ENCODE results near the gene SOX15.

SOX15 gene

DNA sequence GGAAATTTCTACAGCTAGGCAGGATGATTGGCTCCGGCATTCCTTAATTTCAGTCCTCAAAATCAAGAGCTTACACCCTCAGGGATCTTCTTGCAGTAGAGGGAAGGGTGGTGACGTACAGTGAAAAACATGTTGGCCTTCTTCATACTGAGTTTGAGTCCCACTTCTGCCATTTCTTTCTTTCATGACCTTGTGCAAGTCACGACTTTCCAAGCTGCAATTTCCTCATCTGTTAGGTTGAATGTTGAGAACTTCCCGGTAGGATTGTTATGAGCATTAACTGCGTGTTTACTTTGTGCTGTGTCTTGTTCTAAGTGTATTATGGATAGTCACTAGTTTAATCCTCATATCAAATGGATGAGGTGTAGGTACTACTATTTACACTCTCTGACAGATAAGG is 20.3 kb downstream of the SOX15 start:
- Histone ChIP-seq H3K36me3 (ENCODE audit: insufficient read depth, low read length) (peaks cover 74% of the 10 kb centered on the region), H3K27ac (peak overlapping the region; percentile 36; the same call in 1 of the 2 replicates), H3K4me3 (no peak overlapping the region), H3K9me3 (ENCODE audit: low read depth, low read length) (no peaks in the 10 kb centered on the region), H3K9ac (ENCODE audit: insufficient read length) (no peak overlapping the region)
- no peak for DNase-seq (ENCODE audit: low read depth, low spot score)
- TF ChIP-seq EZH2 (IDR thresholded peaks at IDR 0.05): no peak
- no peak for TF ChIP-seq FOXP2 (optimal IDR thresholded peaks at IDR 0.05; ENCODE audit: control extremely low read depth, extremely low read length, insufficient read depth)
- no peak for TF ChIP-seq POLR2AphosphoS5 (IDR thresholded peaks at IDR 0.05; ENCODE audit: borderline replicate concordance, low read depth, low read length)

DNA sequence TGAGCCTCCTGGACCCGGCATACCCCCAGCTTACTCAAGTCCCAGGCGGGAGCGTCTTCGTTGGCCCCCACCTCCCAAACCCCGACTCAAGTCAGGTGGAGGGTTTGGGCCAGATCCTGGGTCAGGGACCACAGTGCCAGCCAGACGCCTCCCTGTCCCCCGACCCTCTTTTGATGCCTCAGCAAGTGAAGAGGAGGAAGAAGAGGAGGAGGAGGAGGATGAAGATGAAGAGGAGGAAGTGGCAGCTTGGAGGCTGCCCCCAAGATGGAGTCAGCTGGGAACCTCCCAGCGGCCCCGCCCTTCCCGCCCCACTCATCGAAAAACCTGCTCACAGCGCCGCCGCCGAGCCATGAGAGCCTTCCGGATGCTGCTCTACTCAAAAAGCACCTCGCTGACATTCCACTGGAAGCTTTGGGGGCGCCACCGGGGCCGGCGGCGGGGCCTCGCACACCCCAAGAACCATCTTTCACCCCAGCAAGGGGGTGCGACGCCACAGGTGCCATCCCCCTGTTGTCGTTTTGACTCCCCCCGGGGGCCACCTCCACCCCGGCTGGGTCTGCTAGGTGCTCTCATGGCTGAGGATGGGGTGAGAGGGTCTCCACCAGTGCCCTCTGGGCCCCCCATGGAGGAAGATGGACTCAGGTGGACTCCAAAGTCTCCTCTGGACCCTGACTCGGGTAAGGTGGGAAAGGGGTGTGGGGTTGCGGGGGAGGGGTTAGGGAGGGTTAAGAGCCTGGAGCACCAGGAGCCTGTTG is 26.6 kb downstream of the SOX15 start:
- DNase-seq (ENCODE audit: low read depth, low spot score): no peak
- H3K9me3 ChIP-seq (ENCODE audit: low read depth, low read length): no peaks in the 10 kb centered on the region
- H3K36me3 ChIP-seq (ENCODE audit: insufficient read depth, low read length): peaks cover 43% of the 10 kb centered on the region
- peak overlapping the region; percentile 95 for H3K9ac ChIP-seq (ENCODE audit: insufficient read length)
- H3K27ac ChIP-seq: no peak overlapping the region
- no peak for TF ChIP-seq FOXP2 (optimal IDR thresholded peaks at IDR 0.05; ENCODE audit: control extremely low read depth, extremely low read length, insufficient read depth)
- no peak for TF ChIP-seq EZH2 (IDR thresholded peaks at IDR 0.05)
- TF ChIP-seq POLR2AphosphoS5 (IDR thresholded peaks at IDR 0.05; ENCODE audit: borderline replicate concordance, low read depth, low read length): no peak
- peak overlapping the region; percentile 98 for H3K4me3 ChIP-seq

DNA sequence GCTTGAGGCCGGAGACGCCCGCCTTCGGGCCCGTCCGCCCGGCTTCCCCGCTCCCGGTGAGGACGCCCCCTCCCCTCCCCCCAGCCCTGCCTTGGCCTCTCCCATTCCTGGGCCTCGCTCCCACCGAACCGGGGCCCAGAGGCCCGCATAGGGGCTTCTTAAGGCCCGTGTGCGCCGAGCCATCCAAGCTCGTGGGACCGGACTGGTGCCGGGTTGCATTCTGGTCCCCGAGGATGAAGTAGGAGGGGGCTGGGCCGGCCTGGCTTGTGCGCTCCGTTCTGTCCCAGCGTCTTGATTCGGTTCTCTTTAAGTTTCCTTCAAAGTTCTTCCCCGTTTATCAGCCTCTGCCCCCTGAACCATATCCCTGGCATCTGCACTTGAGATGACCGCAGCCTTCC is 27.7 kb downstream of the SOX15 start:
- H3K9me3 ChIP-seq (ENCODE audit: low read depth, low read length): no peaks in the 10 kb centered on the region
- no peak for TF ChIP-seq EZH2 (IDR thresholded peaks at IDR 0.05)
- TF ChIP-seq FOXP2 (optimal IDR thresholded peaks at IDR 0.05; ENCODE audit: control extremely low read depth, extremely low read length, insufficient read depth): no peak
- no peak for TF ChIP-seq POLR2AphosphoS5 (IDR thresholded peaks at IDR 0.05; ENCODE audit: borderline replicate concordance, low read depth, low read length)
- DNase-seq (ENCODE audit: low read depth, low spot score): no peak
- peak overlapping the region; percentile 98 for H3K4me3 ChIP-seq
- peak overlapping the region; percentile 95 for H3K9ac ChIP-seq (ENCODE audit: insufficient read length)
- H3K27ac ChIP-seq: peak overlapping the region; percentile 60; the same call in 1 of the 2 replicates
- H3K36me3 ChIP-seq (ENCODE audit: insufficient read depth, low read length): peaks cover 38% of the 10 kb centered on the region

DNA sequence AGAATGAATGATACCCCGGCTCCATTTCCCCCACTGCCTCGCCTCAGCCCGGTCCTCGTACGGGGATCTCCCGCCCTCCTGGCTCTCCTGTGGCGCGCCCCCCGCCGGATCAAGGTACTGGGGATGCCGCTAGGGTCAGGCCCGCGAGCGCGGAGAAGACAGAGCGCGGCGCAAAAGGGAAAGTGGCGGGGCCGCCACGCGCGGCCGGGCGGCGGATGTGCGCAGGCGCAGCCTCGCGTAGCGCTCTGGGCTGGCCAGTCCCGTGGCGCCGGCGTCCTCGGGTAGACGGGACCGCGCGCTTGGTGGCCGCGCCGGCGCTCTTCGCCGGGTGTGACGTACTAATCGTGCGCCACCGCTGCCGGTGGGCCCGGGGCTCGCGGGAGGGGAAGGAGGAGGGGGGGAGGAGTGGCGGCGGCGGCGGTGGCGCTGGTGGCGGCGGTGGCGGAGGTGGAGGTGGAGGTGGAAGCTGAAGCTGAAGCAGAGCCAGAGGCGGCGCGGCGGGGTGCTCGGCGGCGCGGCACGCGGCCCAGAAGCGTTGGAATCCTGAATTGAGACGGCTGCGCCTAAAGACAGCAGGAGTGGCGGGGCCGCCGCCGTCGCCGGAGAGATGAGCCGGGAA is 28.2 kb downstream of the SOX15 start, which contains the start of gene SENP3:
Gene SENP3, plus strand, starts transcription at position 331 of the 619 bp plus-strand sequence. CDS start 1,158 bp downstream, outside the sequence.
- H3K9me3 ChIP-seq (ENCODE audit: low read depth, low read length): no peaks in the 10 kb centered on the region

DNA sequence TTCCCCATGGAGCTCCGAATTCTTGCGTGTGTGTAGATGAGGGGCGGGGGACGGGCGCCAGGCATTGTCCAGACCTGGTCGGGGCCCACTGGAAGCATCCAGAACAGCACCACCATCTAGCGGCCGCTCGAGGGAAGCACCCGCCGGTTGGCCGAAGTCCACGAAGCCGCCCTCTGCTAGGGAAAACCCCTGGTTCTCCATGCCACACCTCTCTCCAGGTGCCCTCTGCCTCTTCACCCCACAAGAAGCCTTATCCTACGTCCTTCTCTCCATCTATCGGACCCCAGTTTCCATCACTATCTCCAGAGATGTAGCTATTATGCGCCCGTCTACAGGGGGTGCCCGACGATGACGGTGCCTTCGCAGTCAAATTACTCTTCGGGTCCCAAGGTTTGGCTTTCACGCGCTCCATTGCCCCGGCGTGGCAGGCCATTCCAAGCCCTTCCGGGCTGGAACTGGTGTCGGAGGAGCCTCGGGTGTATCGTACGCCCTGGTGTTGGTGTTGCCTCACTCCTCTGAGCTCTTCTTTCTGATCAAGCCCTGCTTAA is 28.8 kb downstream of the SOX15 start:
- no peak for TF ChIP-seq EZH2 (IDR thresholded peaks at IDR 0.05)
- TF ChIP-seq POLR2AphosphoS5 (IDR thresholded peaks at IDR 0.05; ENCODE audit: borderline replicate concordance, low read depth, low read length): no peak
- no peak for TF ChIP-seq FOXP2 (optimal IDR thresholded peaks at IDR 0.05; ENCODE audit: control extremely low read depth, extremely low read length, insufficient read depth)
- H3K27ac ChIP-seq: peak overlapping the region; percentile 91
- DNase-seq (ENCODE audit: low read depth, low spot score): no peak

More for the DNA sequence above, 28.2 kb downstream of the SOX15 start, which contains the start of gene SENP3:
- DNase-seq (ENCODE audit: low read depth, low spot score): no peak
- Histone ChIP-seq H3K4me3 (peak within 1 kb of the TSS; percentile 98), H3K27ac (peak within 1 kb of the TSS; percentile 91), H3K9ac (ENCODE audit: insufficient read length) (peak within 1 kb of the TSS; percentile 95), H3K36me3 (ENCODE audit: insufficient read depth, low read length) (peaks cover 33% of the 10 kb centered on the region)
- TF ChIP-seq POLR2AphosphoS5 (IDR thresholded peaks at IDR 0.05; ENCODE audit: borderline replicate concordance, low read depth, low read length): peak; percentile 66; the same call in 1 of the 2 replicates
- no peak for TF ChIP-seq EZH2 (IDR thresholded peaks at IDR 0.05)

DNA sequence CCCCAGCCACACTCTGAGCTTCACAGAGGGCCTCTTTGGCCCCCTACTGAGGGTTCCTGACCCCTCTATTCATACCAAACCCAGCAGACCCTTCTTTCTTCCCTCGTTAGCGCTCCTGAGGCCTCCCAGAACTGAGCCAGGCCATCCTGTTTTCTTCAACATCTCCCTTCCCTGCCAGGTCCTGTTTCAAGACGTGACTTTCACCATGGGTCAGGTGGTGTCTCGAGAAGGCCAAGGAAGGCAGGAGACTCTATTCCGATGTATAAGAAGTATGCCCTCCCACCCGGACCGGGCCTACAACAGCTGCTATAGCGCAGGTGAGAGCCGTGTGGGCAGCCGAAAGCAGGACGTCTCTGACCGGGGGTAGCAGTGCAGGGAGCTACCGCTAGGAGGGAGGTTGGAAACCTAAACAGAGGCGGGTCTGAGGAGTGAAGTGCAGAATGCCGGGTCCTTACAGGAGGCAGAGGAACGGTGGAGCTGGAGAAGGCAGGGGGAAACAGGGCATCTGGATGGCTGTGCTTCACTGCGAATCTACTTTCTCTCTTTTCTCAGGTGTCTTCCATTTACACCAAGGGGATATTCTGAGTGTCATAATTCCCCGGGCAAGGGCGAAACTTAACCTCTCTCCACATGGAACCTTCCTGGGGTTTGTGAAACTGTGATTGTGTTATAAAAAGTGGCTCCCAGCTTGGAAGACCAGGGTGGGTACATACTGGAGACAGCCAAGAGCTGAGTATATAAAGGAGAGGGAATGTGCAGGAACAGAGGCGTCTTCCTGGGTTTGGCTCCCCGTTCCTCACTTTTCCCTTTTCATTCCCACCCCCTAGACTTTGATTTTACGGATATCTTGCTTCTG is 29.5 kb downstream of the SOX15 start:
- Histone ChIP-seq H3K4me3 (peak overlapping the region; percentile 98), H3K9ac (ENCODE audit: insufficient read length) (peak overlapping the region; percentile 58), H3K9me3 (ENCODE audit: low read depth, low read length) (no peaks in the 10 kb centered on the region), H3K27ac (peak overlapping the region; percentile 63), H3K36me3 (ENCODE audit: insufficient read depth, low read length) (peaks cover 21% of the 10 kb centered on the region)
- no peak for DNase-seq (ENCODE audit: low read depth, low spot score)
- TF ChIP-seq POLR2AphosphoS5 (IDR thresholded peaks at IDR 0.05; ENCODE audit: borderline replicate concordance, low read depth, low read length) (no peak), EZH2 (IDR thresholded peaks at IDR 0.05) (no peak)

More for the DNA sequence above, 28.8 kb downstream of the SOX15 start:
- Histone ChIP-seq H3K9me3 (ENCODE audit: low read depth, low read length) (no peaks in the 10 kb centered on the region), H3K36me3 (ENCODE audit: insufficient read depth, low read length) (peaks cover 27% of the 10 kb centered on the region), H3K4me3 (peak overlapping the region; percentile 98), H3K9ac (ENCODE audit: insufficient read length) (peak overlapping the region; percentile 95)

DNA sequence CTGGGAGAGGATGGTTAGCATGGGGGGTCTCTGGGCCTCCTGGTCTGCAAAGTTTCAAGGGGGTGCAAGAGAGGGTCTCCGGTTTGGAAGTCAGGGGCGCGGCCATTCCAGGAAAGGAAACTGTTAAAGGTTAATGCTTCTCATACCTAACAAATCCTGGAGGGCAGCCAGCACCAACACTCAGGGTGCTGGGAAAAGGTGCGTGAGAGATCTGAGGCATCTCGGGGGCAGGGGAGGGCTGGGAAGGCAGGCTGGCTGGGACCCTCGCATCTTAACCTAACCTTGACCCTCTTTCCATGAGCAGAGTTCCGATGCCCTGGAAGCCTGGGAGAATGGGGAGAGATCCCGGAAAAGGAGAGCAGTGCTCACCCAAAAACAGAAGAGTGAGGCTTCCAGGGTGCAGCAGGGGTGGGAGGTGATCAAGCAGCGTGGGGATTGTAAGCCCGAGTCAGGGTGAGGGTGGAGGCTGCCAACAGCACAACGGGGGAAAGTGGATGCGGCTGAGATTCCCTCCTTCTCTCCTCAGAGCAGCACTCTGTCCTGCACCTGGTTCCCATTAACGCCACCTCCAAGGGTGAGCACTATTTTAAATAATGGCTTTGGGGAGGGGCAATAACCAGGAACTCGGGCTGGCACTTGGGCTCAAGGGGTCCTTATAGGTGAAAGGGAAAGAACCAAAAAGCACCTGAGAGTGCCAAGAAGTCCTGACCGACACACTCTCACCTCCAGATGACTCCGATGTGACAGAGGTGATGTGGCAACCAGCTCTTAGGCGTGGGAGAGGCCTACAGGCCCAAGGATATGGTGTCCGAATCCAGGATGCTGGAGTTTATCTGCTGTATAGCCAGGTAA is 30.3 kb downstream of the SOX15 start:
- Histone ChIP-seq H3K4me3 (no peak overlapping the region), H3K36me3 (ENCODE audit: insufficient read depth, low read length) (peaks cover 12% of the 10 kb centered on the region), H3K9ac (ENCODE audit: insufficient read length) (peak overlapping the region; percentile 0), H3K9me3 (ENCODE audit: low read depth, low read length) (no peaks in the 10 kb centered on the region), H3K27ac (0 out of 2 replicates have a peak overlapping the region, but pooled peaks have one; percentile 31)
- no peak for DNase-seq (ENCODE audit: low read depth, low spot score)
- no peak for TF ChIP-seq EZH2 (IDR thresholded peaks at IDR 0.05)

Data from SK-N-MC (cell line).